ENCODE data around the gene ZRANB3.

The ZRANB3 gene

GRCh38 chr2:135093193-135093592 lies 437.8 kb downstream of the ZRANB3 start:
- no peak for ATAC-seq

DNA sequence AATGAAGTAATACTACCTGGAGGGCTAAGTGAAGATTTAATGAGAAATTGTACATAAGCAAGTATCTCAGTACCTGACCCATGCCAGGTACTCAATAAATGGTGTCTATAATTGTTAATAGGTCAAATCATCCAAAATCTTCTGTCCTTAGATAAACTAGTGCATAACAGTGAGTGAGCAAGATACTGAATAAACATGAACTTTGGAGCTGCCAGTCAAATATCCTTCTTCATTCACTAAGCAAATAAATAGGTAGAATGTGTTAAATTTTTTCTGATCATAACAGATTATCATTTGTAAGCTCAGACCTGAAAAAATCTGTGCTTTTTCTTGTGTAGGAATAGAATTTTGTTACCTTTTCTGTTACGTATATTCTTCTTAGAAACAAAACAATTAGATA lies 439.3 kb downstream of the ZRANB3 start:
- no peak for ATAC-seq
- TF ChIP-seq ESRRG (CRISPR knock-in tag; IDR thresholded peaks at IDR 0.05) (no peak), SNAI2 (CRISPR knock-in tag; IDR thresholded peaks at IDR 0.05) (no peak), BACH2 (CRISPR knock-in tag; IDR thresholded peaks at IDR 0.05; ENCODE audit: borderline replicate concordance) (no peak), PATZ1 (CRISPR knock-in tag; IDR thresholded peaks at IDR 0.05; ENCODE audit: borderline replicate concordance) (no peak), ZNF8 (CRISPR knock-in tag; IDR thresholded peaks at IDR 0.05) (no peak), CSDC2 (CRISPR knock-in tag; IDR thresholded peaks at IDR 0.05) (no peak), CREB5 (CRISPR knock-in tag; IDR thresholded peaks at IDR 0.05; ENCODE audit: low read depth) (no peak), PPARA (CRISPR knock-in tag; IDR thresholded peaks at IDR 0.05; ENCODE audit: borderline replicate concordance) (no peak), OSR1 (CRISPR knock-in tag; IDR thresholded peaks at IDR 0.05) (no peak), TOX (CRISPR knock-in tag; IDR thresholded peaks at IDR 0.05; ENCODE audit: borderline replicate concordance) (no peak)
- TF ChIP-seq, protein P1, sequence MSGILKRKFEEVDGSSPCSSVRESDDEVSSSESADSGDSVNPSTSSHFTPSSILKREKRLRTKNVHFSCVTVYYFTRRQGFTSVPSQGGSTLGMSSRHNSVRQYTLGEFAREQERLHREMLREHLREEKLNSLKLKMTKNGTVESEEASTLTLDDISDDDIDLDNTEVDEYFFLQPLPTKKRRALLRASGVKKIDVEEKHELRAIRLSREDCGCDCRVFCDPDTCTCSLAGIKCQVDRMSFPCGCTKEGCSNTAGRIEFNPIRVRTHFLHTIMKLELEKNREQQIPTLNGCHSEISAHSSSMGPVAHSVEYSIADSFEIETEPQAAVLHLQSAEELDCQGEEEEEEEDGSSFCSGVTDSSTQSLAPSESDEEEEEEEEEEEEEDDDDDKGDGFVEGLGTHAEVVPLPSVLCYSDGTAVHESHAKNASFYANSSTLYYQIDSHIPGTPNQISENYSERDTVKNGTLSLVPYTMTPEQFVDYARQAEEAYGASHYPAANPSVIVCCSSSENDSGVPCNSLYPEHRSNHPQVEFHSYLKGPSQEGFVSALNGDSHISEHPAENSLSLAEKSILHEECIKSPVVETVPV (CRISPR knock-in tag; IDR thresholded peaks at IDR 0.05), result no peak

More at GRCh38 chr2:135093193-135093592, 437.8 kb downstream of the ZRANB3 start:
- TF ChIP-seq CREB5 (CRISPR knock-in tag; IDR thresholded peaks at IDR 0.05; ENCODE audit: low read depth) (no peak), ARNTL (CRISPR knock-in tag; IDR thresholded peaks at IDR 0.05; ENCODE audit: borderline replicate concordance, low read depth) (no peak), ZFP30 (CRISPR knock-in tag; IDR thresholded peaks at IDR 0.05) (no peak), TCF4 (CRISPR knock-in tag; IDR thresholded peaks at IDR 0.05; ENCODE audit: borderline replicate concordance) (no peak), ZNF70 (CRISPR knock-in tag; IDR thresholded peaks at IDR 0.05) (no peak), ESRRG (CRISPR knock-in tag; IDR thresholded peaks at IDR 0.05) (no peak), PPARA (CRISPR knock-in tag; IDR thresholded peaks at IDR 0.05; ENCODE audit: borderline replicate concordance) (no peak), ISL1 (CRISPR knock-in tag; IDR thresholded peaks at IDR 0.05) (no peak), POU6F1 (CRISPR knock-in tag; IDR thresholded peaks at IDR 0.05; ENCODE audit: borderline replicate concordance, low read depth) (no peak), ZFP3 (CRISPR knock-in tag; IDR thresholded peaks at IDR 0.05) (no peak), SNAI2 (CRISPR knock-in tag; IDR thresholded peaks at IDR 0.05) (no peak), OSR1 (CRISPR knock-in tag; IDR thresholded peaks at IDR 0.05) (no peak), PATZ1 (CRISPR knock-in tag; IDR thresholded peaks at IDR 0.05; ENCODE audit: borderline replicate concordance) (no peak), RARB (CRISPR knock-in tag; IDR thresholded peaks at IDR 0.05) (no peak)
- TF ChIP-seq, protein P2, sequence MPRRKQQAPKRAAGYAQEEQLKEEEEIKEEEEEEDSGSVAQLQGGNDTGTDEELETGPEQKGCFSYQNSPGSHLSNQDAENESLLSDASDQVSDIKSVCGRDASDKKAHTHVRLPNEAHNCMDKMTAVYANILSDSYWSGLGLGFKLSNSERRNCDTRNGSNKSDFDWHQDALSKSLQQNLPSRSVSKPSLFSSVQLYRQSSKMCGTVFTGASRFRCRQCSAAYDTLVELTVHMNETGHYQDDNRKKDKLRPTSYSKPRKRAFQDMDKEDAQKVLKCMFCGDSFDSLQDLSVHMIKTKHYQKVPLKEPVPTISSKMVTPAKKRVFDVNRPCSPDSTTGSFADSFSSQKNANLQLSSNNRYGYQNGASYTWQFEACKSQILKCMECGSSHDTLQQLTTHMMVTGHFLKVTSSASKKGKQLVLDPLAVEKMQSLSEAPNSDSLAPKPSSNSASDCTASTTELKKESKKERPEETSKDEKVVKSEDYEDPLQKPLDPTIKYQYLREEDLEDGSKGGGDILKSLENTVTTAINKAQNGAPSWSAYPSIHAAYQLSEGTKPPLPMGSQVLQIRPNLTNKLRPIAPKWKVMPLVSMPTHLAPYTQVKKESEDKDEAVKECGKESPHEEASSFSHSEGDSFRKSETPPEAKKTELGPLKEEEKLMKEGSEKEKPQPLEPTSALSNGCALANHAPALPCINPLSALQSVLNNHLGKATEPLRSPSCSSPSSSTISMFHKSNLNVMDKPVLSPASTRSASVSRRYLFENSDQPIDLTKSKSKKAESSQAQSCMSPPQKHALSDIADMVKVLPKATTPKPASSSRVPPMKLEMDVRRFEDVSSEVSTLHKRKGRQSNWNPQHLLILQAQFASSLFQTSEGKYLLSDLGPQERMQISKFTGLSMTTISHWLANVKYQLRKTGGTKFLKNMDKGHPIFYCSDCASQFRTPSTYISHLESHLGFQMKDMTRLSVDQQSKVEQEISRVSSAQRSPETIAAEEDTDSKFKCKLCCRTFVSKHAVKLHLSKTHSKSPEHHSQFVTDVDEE (CRISPR knock-in tag; IDR thresholded peaks at IDR 0.05), result no peak
- TF ChIP-seq, protein P1 (CRISPR knock-in tag; IDR thresholded peaks at IDR 0.05), result no peak

Measured in SK-N-SH treated with all-trans-retinoic acid at 6 μM for 48 hours (cell line).